Neural progenitor cell (in vitro differentiated cells): ENCODE results near the gene RNASE13.

ENCODE experiments used
- CTCF ChIP-seq: fragments of 200-600 bp; sonication (generic); IDR thresholded peaks from 2 replicates; pipeline ENCODE4 v1.5.1; 2017; ENCODE audit warnings: antibody characterized with exemption, mild to moderate bottlenecking
- EZH2phosphoT487 ChIP-seq: fragments of 200-600 bp; sonication (generic); IDR thresholded peaks from 2 replicates; pipeline ENCODE4 v1.6.1; 2017; ENCODE audit warnings: antibody characterized with exemption

DNA sequence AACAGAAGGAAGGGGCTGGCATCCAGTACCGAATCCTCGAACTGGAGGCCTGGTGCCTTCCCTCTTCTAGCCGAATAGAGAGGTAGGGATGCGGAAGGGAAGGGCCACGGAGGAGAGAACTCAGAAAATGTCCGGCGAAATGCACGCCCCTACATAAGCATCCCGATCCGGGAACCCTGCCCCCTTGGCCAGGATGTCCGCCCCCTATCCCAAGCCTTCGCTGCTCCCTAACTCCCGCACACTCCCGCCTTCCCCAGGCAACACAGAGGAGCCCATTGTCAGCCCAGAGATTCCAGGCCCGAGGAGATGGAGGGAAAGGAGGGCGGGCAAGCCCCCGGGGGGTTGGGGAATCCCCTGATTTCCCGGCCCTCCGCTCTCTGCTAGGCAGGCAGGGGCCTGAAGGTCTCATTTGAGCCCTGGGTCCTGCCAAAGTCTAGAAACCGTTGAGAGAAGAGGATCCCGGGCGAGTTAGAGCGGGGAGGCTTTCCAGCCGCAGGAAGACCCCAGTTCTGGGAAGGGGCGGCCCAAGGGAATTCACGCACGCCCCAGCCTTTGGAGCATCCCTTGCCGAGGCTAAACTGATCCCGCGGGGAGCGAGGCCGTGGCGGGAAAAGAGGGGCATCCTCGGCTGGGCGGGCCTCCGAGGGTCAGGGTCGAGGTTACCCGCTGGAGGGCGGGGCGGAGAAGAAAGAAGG is 34.9 kb upstream of the RNASE13 start:
- TF ChIP-seq CTCF (no peak), EZH2phosphoT487 (no peak)
